ENCODE data around the gene SERTAD3.

SERTAD3 gene

DNA sequence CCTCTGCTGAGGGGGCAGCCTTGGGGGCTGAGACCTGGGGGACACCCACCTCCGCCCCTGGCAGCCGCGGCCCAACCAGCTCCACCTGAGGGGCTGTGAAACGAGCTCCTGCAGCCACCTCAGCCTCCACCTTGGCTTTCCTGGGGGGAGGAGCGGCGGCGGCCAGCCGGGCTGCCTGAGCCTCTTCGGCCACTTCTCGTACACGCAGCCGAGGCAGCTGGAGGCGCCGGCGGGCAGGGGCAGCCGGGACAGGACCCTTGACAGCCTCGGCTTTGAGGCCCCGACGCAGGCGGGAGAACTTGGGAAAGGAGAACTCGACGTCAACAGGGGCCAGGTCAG, 46.6 kb downstream of the SERTAD3 start:
- no peaks in the 10 kb centered on the region for H3K9me3 ChIP-seq
- no peak for TF ChIP-seq CTCF (IDR thresholded peaks at IDR 0.05; ENCODE audit: low read depth, low read length)
- H3K4me1 ChIP-seq: peaks cover 5% of the 10 kb centered on the region; the same call in 1 of the 2 replicates

GRCh38 chr19:40396886-40397567, 47.1 kb downstream of the SERTAD3 start:
- Histone ChIP-seq H3K4me3 (ENCODE audit: low read depth, low read length) (no peak overlapping the region), H3K36me3 (no peaks in the 10 kb centered on the region), H3K27me3 (peaks cover 39% of the 10 kb centered on the region), H3K9me3 (no peaks in the 10 kb centered on the region), H3K4me1 (peaks cover 5% of the 10 kb centered on the region; the same call in 1 of the 2 replicates)
- TF ChIP-seq CTCF (IDR thresholded peaks at IDR 0.05; ENCODE audit: low read depth, low read length): no peak
- DNase-seq: no peak

More for the DNA sequence above, 46.6 kb downstream of the SERTAD3 start:
- no peak for DNase-seq
- H3K36me3 ChIP-seq: no peaks in the 10 kb centered on the region
- H3K27me3 ChIP-seq: peaks cover 39% of the 10 kb centered on the region
- no peak overlapping the region for H3K4me3 ChIP-seq (ENCODE audit: low read depth, low read length)

GRCh38 chr19:40395956-40396355, 48.2 kb downstream of the SERTAD3 start:
- H3K9me3 ChIP-seq: no peaks in the 10 kb centered on the region
- no peaks in the 10 kb centered on the region for H3K36me3 ChIP-seq
- no peak for DNase-seq
- no peak for TF ChIP-seq CTCF (IDR thresholded peaks at IDR 0.05; ENCODE audit: low read depth, low read length)
- no peak overlapping the region for H3K4me3 ChIP-seq (ENCODE audit: low read depth, low read length)
- H3K4me1 ChIP-seq: peaks cover 5% of the 10 kb centered on the region; the same call in 1 of the 2 replicates
- peaks cover 39% of the 10 kb centered on the region for H3K27me3 ChIP-seq

DNA sequence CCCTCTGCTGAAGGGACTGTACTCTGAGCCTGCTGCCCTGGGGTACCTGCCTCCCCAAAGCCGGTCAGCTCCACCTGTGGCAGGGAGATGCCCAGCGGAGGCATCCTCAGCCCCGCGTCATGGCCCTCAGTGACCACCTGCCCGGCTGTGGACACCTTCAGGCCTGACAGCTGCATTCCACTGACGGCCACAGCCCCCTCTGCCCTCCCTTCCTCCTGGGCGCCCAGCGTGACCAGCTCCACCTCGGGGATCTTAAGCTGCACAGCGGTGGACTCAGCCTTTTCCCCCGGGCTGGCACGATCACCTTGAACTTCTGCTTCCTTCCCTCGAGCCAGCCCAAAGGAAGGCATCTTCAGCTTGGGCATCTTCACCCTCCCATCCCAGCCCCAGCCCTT, 49.3 kb downstream of the SERTAD3 start:
- no peak for DNase-seq
- no peaks in the 10 kb centered on the region for H3K9me3 ChIP-seq
- no peak for TF ChIP-seq CTCF (IDR thresholded peaks at IDR 0.05; ENCODE audit: low read depth, low read length)
- no peak overlapping the region for H3K4me3 ChIP-seq (ENCODE audit: low read depth, low read length)
- no peaks in the 10 kb centered on the region for H3K36me3 ChIP-seq
- peaks cover 39% of the 10 kb centered on the region for H3K27me3 ChIP-seq
- H3K4me1 ChIP-seq: peaks cover 5% of the 10 kb centered on the region; the same call in 1 of the 2 replicates

DNA sequence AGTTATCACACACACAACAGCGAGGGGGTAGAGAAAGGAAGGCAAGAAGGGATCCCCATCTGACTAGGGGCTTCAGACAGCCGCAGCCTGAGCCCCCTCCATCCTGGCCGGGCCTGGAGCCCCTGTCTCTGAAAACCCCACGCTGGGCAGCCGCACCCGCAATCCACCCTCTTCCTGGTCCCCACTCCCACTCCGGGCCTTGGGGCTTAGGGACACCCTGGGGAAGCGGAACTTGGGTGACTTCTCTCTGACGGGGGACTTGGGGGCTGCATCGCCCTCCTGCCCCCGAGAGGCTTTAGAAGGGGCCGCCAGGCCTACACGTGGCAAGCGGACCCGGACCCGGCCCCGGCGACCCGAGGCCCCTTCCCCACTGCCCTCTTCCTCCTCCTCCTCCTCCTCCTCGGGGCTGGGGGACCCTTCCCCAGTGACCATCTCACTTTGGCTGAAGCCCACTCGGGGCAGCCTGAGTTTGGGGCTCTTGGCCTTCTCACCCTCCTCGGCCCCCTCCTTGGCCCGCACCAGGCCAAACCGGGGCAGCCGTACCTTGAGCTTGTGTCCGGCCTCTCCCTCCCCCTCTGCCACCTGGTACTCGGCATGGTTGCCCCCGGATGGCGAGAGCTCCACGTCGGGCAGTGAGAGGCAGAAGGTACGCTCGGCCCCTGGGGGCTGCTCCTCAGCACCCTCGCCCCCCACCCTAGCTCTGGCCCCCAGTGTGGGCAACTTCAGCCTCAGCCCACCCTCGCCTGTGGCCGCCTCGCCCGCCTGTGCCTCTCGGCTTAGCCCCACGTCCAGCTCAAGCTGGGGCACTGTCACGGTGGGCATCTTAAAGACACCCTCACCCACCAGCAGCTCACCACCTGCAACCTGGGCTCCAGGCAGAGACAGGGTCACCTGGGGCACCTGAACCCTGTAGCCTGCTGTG, 50.0 kb downstream of the SERTAD3 start:
- peaks cover 39% of the 10 kb centered on the region for H3K27me3 ChIP-seq
- no peaks in the 10 kb centered on the region for H3K9me3 ChIP-seq
- no peaks in the 10 kb centered on the region for H3K36me3 ChIP-seq
- no peak overlapping the region for H3K4me3 ChIP-seq (ENCODE audit: low read depth, low read length)
- H3K4me1 ChIP-seq: peaks cover 5% of the 10 kb centered on the region; the same call in 1 of the 2 replicates
- no peak for TF ChIP-seq CTCF (IDR thresholded peaks at IDR 0.05; ENCODE audit: low read depth, low read length)
- no peak for DNase-seq

Measured in BE2C (cell line).